Endothelial cell of umbilical vein (primary cell): ENCODE results near the gene PANK3. TPM values are rescaled to one million over a fixed set of nuclear protein-coding genes. Genes with fewer than 3 reads are reported as not detected.

Experiments
- BruUV-seq: library from RNA; stranded (reverse); fragments of 400-500 nt; replicated peaks from 2 replicates; lab custom pipeline; 2021; lab: Mats Ljungman, UMichigan
- CTCF ChIA-PET: fragments of 300-600, 350-600 bp; sonication (Branson Sonifier 250); formaldehyde crosslinking; loops from one replicate; lab custom pipeline; 2021; ENCODE audit warnings: antibody characterized with exemption, inconsistent platforms; lab: Charles Lee
- POLR2A ChIA-PET: fragments of 300-600, 350-600 bp; sonication (Branson Sonifier 250); formaldehyde crosslinking; loops from one replicate; lab custom pipeline; 2021; ENCODE audit warnings: antibody characterized with exemption, inconsistent platforms; lab: Charles Lee
- DNase-seq: peaks from one replicate; pipeline ENCODE4 v3.0.0-alpha.2; 2011; ENCODE audit warnings: low read depth, low spot score
- FAIRE-seq: peaks from 2 replicates; lab custom pipeline; 2011; peaks lifted over from hg19 to GRCh38; lab: Jason Lieb, UNC
- H2AFZ ChIP-seq: 2 replicates; pipeline ENCODE4 v1.6.0; 2012; ENCODE audit warnings: low read depth, low read length, control low read depth, inconsistent platforms
- H3K27ac ChIP-seq: 2 replicates; pipeline ENCODE4 v1.5.1; 2011; ENCODE audit warnings: low read depth, mild to moderate bottlenecking, control low read depth, low read length, moderate library complexity; ENCODE audit not compliant: insufficient read depth
- H3K27me3 ChIP-seq, 2 experiments: 2 replicates each; pipeline versions ENCODE4 v1.6.0 to v1.6.1; 2011; ENCODE audit warnings: low read length in 2 of 2, mixed read lengths in 1 of 2; ENCODE audit not compliant: control insufficient read depth in 2 of 2, insufficient read depth in 2 of 2
- H3K36me3 ChIP-seq, 2 experiments: 2 replicates in 1 of 2; 3 replicates in 1 of 2; pipeline ENCODE4 v1.5.1; 2011; ENCODE audit warnings: low read length in 2 of 2, mild to moderate bottlenecking in 1 of 2, moderate library complexity in 1 of 2; ENCODE audit not compliant: control insufficient read depth in 2 of 2, insufficient read depth in 2 of 2; ENCODE audit errors: extremely low read depth in 1 of 2
- H3K4me1 ChIP-seq: 3 replicates; pipeline ENCODE4 v1.5.1; 2011; ENCODE audit warnings: mild to moderate bottlenecking, low read length; ENCODE audit not compliant: control insufficient read depth, insufficient read depth; ENCODE audit errors: extremely low read depth
- H3K4me2 ChIP-seq: 2 replicates; pipeline ENCODE4 v1.6.1; 2011; ENCODE audit warnings: low read length, control low read depth, mixed read lengths; ENCODE audit not compliant: insufficient read depth
- H3K4me3 ChIP-seq, 3 experiments: fragments of 200-600 bp in 1 of 3; sonication (generic), shearing (Covaris generic) in 1 of 3; replicated peaks in 1 of 3; 2 replicates each; pipeline ENCODE4 v1.5.1; 2011 to 2016; ENCODE audit warnings: control low read depth in 3 of 3, low read length in 3 of 3, mild to moderate bottlenecking in 2 of 3, inconsistent platforms in 1 of 3, low read depth in 1 of 3, moderate library complexity in 1 of 3; ENCODE audit not compliant: insufficient read depth in 1 of 3
- H3K79me2 ChIP-seq: 2 replicates; pipeline ENCODE4 v1.6.0; 2012; ENCODE audit warnings: low read length, inconsistent platforms; ENCODE audit not compliant: control insufficient read depth, insufficient read depth
- H3K9ac ChIP-seq: replicated peaks from 2 replicates; pipeline ENCODE3; 2011; ENCODE audit warnings: low read length, control low read depth; ENCODE audit not compliant: insufficient read depth; ENCODE audit errors: extremely low read depth
- H3K9me1 ChIP-seq: replicated peaks from 3 replicates; pipeline ENCODE4 v1.6.0; 2011; ENCODE audit warnings: mild to moderate bottlenecking, low read length; ENCODE audit not compliant: control insufficient read depth, insufficient read depth; ENCODE audit errors: extremely low read depth
- H3K9me3 ChIP-seq: replicated peaks from 2 replicates; pipeline ENCODE4 v1.5.1; 2012; ENCODE audit warnings: low read length, inconsistent platforms; ENCODE audit not compliant: control insufficient read depth, insufficient read depth
- H4K20me1 ChIP-seq: replicated peaks from 2 replicates; pipeline ENCODE3; 2011; ENCODE audit warnings: mild to moderate bottlenecking, low read length; ENCODE audit not compliant: control insufficient read depth, insufficient read depth; ENCODE audit errors: extremely low read depth
- EZH2 ChIP-seq: IDR thresholded peaks from 2 replicates; pipeline ENCODE4 v1.6.1; 2012; ENCODE audit warnings: borderline replicate concordance, low read depth, mild to moderate bottlenecking, moderate library complexity, low read length, inconsistent platforms; ENCODE audit not compliant: severe bottlenecking
- FOS ChIP-seq: IDR thresholded peaks from 2 replicates; pipeline ENCODE4 v1.6.1; 2011; ENCODE audit warnings: mild to moderate bottlenecking, low read length, moderate library complexity, borderline replicate concordance; ENCODE audit not compliant: insufficient read depth
- GATA2 ChIP-seq: IDR thresholded peaks from 2 replicates; pipeline ENCODE4 v1.7.0; 2011; ENCODE audit warnings: low read depth, mild to moderate bottlenecking, moderate library complexity, mixed read lengths, low read length; ENCODE audit not compliant: insufficient read length, insufficient read depth
- JUN ChIP-seq: IDR thresholded peaks from 2 replicates; pipeline ENCODE4 v1.6.1; 2011; ENCODE audit warnings: borderline replicate concordance, low read depth; ENCODE audit not compliant: insufficient read length, insufficient read depth
- MYC ChIP-seq: IDR thresholded peaks from one replicate; pipeline ENCODE4 v1.6.1; 2011; ENCODE audit warnings: mild to moderate bottlenecking, low read depth, low read length
- POLR2AphosphoS5 ChIP-seq: IDR thresholded peaks from 2 replicates; pipeline ENCODE4 v1.6.1; 2012; ENCODE audit warnings: low read depth, mild to moderate bottlenecking, control low read depth, low read length, moderate library complexity; ENCODE audit not compliant: insufficient read depth
- dilution Hi-C: fragments of 300-500 bp; cut with MboI; formaldehyde crosslinking; loops from one replicate; pipeline ENCODE4 v1.15.0; 2019; ENCODE audit warnings: low sequenced_read_pairs; ENCODE audit not compliant: extremely low pct_ligation_motif_present
- intact Hi-C: fragments of 100-400 bp; cut with micrococcal nuclease; formaldehyde crosslinking; loops from one replicate; pipeline ENCODE4 v1.10.0; 2022
- polyA plus RNA-seq, 4 experiments: library from polyadenylated mRNA; depleted of rRNA in 3 of 4; stranded (reverse) in 3 of 4; unstranded in 1 of 4; fragments of >200 nt; gene quantifications; 2 replicates each; pipeline versions ENCODE4 v1.2.1 to v1.2.3, GENCODE V29; 2011 to 2012; ENCODE audit warnings: missing spikeins in 1 of 4
- total RNA-seq: library from RNA; stranded (reverse); gene quantifications from 2 replicates; pipeline ENCODE4 v1.2.3, GENCODE V29; 2021
- TF ChIP-seq, protein P1 (sequence below): IDR thresholded peaks from 2 replicates; pipeline ENCODE4 v1.6.1; 2011; ENCODE audit not compliant: insufficient read depth, insufficient read length

The PANK3 gene
- total and polyA plus RNA-seq, 2 donors (not counting 3 experiments of a cell fraction or from before 2014, with no cell fraction given): 8.1 to 78.8 TPM

DNA sequence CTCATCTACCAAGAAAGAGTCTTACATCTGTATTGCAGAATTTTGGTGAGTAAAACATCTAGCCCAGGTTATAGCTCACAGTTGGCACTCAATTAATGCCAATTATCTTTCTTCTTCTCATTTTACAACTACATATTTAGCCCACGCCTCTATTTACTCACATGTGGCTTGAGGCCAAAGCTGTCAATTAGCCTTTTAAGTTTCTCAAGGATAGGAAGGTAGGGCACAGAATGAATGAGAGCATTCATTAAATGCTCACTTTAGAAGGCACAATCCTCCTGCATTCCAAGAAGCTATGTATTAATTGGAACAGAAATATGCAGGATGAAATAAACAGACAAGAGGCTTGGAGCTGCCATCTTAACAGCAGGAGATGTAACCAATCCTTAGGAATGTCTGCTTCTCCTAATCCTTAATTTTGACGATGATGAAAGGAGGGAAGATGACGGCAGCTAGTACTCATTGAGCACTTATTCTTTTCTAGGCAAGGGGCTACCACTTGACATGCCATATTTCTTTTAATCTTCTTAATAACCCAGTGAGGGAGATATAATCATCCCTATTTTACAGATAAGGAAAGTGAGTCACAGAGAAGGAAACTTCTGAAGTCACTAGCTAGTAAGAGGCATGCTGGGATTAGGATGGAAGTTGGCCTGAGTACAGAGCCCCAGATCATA lies 30.8 kb upstream of the PANK3 start:
- no peak for TF ChIP-seq GATA2
- TF ChIP-seq EZH2: no peak
- no peak for TF ChIP-seq FOS
- no peak for TF ChIP-seq POLR2AphosphoS5
- no peak for TF ChIP-seq JUN
- TF ChIP-seq, protein P1, sequence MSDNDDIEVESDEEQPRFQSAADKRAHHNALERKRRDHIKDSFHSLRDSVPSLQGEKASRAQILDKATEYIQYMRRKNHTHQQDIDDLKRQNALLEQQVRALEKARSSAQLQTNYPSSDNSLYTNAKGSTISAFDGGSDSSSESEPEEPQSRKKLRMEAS: no peak
- TF ChIP-seq MYC: no peak
- FAIRE-seq: no peak
- H3K4me2 ChIP-seq: no peak overlapping the region
- BruUV-seq: no TSS peak
- ChIA-PET CTCF (interaction anchor here (1.1 to 1.4 kb wide), 2 partner anchors 11 to 21 kb away, joined by 3 to 4 read pairs; no protein-coding TSS in a partner anchor), POLR2A (interaction anchor here (0.6 kb wide), 1 partner anchor 1551 kb away, joined by 4 read pairs; no protein-coding TSS in a partner anchor)
- H3K79me2 ChIP-seq: no peaks in the 10 kb centered on the region
- no peaks in the 10 kb centered on the region for H4K20me1 ChIP-seq
- no peak overlapping the region for H3K9ac ChIP-seq
- dilution Hi-C loops: no loop called here
- intact Hi-C loops: no loop called here
- DNase-seq: no peak
- no peaks in the 10 kb centered on the region for H3K27me3 ChIP-seq
- no peak overlapping the region for H2AFZ ChIP-seq
- H3K36me3 ChIP-seq: no peaks in the 10 kb centered on the region
- H3K4me3 ChIP-seq: no peak overlapping the region
- no peaks in the 10 kb centered on the region for H3K9me3 ChIP-seq
- H3K4me1 ChIP-seq: no peaks in the 10 kb centered on the region
- H3K27ac ChIP-seq: no peak overlapping the region
- no peaks in the 10 kb centered on the region for H3K9me1 ChIP-seq

DNA sequence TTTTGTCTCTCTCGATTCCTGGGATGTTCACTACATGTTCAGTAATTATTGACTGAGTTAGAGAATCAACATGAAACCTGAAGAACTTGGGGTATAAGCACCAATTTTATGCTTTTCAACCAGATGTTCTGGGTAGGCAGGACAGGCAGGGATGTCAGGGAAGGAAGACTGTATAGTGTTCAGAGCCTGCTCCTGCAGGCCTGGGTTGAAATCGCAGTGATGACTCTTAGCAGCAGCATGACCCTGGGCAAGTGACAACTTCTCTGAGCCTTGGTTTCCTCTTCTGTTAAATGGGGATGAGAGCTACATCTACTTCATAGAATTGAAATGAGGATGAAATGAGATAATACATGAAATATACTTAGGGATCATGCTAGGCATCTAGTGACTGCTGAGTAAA lies 29.7 kb upstream of the PANK3 start:
- Histone ChIP-seq H3K79me2 (no peaks in the 10 kb centered on the region), H3K9ac (no peak overlapping the region), H2AFZ (no peak overlapping the region), H3K9me1 (no peaks in the 10 kb centered on the region), H3K4me3 (no peak overlapping the region), H3K27ac (no peak overlapping the region), H3K36me3 (no peaks in the 10 kb centered on the region), H3K27me3 (no peaks in the 10 kb centered on the region), H3K9me3 (no peaks in the 10 kb centered on the region), H3K4me1 (no peaks in the 10 kb centered on the region), H3K4me2 (no peak overlapping the region), H4K20me1 (no peaks in the 10 kb centered on the region)
- DNase-seq: no peak
- ChIA-PET CTCF (no interaction called here), POLR2A (no interaction called here)
- no TSS peak for BruUV-seq
- dilution Hi-C loops: no loop called here
- TF ChIP-seq GATA2: no peak
- TF ChIP-seq FOS: no peak
- no peak for FAIRE-seq
- intact Hi-C loops: no loop called here
